A549 (cell line): ENCODE measurements around the gene ARL2. TPM values are rescaled to one million over a fixed set of nuclear protein-coding genes. Genes with fewer than 3 reads are reported as not detected.

Source experiments
- ATAC-seq, 2 experiments: fragments of 200-7000 bp in 1 of 2; fragments of >200 bp in 1 of 2; cut with Nextera tagmentation in 1 of 2; cut with Tn5 transposase in 1 of 2; 3 replicates each; pipeline versions ENCODE4 v1.8.0 to v1.9.1; 2018 to 2020; ENCODE audit warnings: mild to moderate bottlenecking in 1 of 2, moderate library complexity in 1 of 2
- CTCF ChIA-PET: fragments of 300-600 bp; sonication (Branson Sonifier 250); formaldehyde crosslinking; extraction: SDS; loops from one replicate; lab custom pipeline; 2021; ENCODE audit warnings: antibody characterized with exemption, inconsistent platforms; lab: Yijun Ruan, JAX
- POLR2A ChIA-PET: fragments of 350-600 bp; formaldehyde crosslinking; extraction: SDS; loops from one replicate; lab custom pipeline; 2021; ENCODE audit warnings: antibody characterized with exemption, inconsistent platforms; lab: Yijun Ruan, JAX
- DNase-seq, 2 experiments: peaks; one replicate each; pipeline versions ENCODE4 v3.0.0 to v3.0.0-alpha.2; 2011 to 2016; ENCODE audit warnings: low read depth in 1 of 2, low spot score in 1 of 2
- FAIRE-seq: peaks from 2 replicates; lab custom pipeline; 2011; peaks lifted over from hg19 to GRCh38; lab: Jason Lieb, UNC
- H3K27ac ChIP-seq, 2 experiments: fragments of >200 bp; sonication (Bioruptor Twin); formaldehyde crosslinking; 3 replicates each; pipeline ENCODE4 v1.5.1; 2016 to 2017
- H3K4me1 ChIP-seq: fragments of >200 bp; sonication (Bioruptor Twin); formaldehyde crosslinking; 3 replicates; pipeline ENCODE4 v1.6.1; 2016
- H3K4me2 ChIP-seq: fragments of >200 bp; sonication (Bioruptor Twin); formaldehyde crosslinking; 3 replicates; pipeline ENCODE4 v1.6.1; 2016
- H3K4me3 ChIP-seq: fragments of >200 bp; sonication (Bioruptor Twin); formaldehyde crosslinking; 3 replicates; pipeline ENCODE4 v1.5.1; 2016
- H3K9me3 ChIP-seq: fragments of >200 bp; sonication (Bioruptor Twin); formaldehyde crosslinking; 3 replicates; pipeline ENCODE4 v1.6.1; 2016
- ATOH8 ChIP-seq: fragments of 250-450 bp; sonication (Bioruptor Pico); IDR thresholded peaks from 2 replicates; pipeline ENCODE4 v1.5.0; 2020; ENCODE audit warnings: low read depth, mild to moderate bottlenecking, moderate library complexity
- CEBPB ChIP-seq, 2 experiments: fragments of >200 bp in 1 of 2; sonication (Bioruptor Twin) in 1 of 2; formaldehyde crosslinking in 1 of 2; IDR thresholded peaks; 2 replicates each; pipeline ENCODE4 v1.6.1; 2012 to 2016
- CTCF ChIP-seq: fragments of >200 bp; sonication (Bioruptor Twin); formaldehyde crosslinking; IDR thresholded peaks from 3 replicates; pipeline ENCODE4 v1.5.1; 2016
- EHF ChIP-seq: fragments of 250-450 bp; sonication (Bioruptor Pico); IDR thresholded peaks from 2 replicates; pipeline ENCODE4 v1.5.0; 2020; ENCODE audit warnings: mild to moderate bottlenecking
- EHMT2 ChIP-seq: fragments of 200-600 bp; sonication (generic); IDR thresholded peaks from 2 replicates; pipeline ENCODE4 v1.6.1; 2016; ENCODE audit warnings: antibody characterized with exemption, low read depth, mild to moderate bottlenecking, moderate library complexity
- ELK1 ChIP-seq: fragments of 150-350 bp; IDR thresholded peaks from 2 replicates; pipeline ENCODE4 v1.6.1; 2014; ENCODE audit warnings: low read depth, mild to moderate bottlenecking, low read length
- EP300 ChIP-seq, 2 experiments: fragments of >200 bp; sonication (Bioruptor Twin); formaldehyde crosslinking; IDR thresholded peaks; 2 replicates in 1 of 2; 3 replicates in 1 of 2; pipeline ENCODE4 v1.6.1; 2016 to 2017
- ESRRA ChIP-seq: fragments of 150-350 bp; IDR thresholded peaks from 2 replicates; pipeline ENCODE4 v1.6.1; 2014; ENCODE audit warnings: mild to moderate bottlenecking, low read length, borderline replicate concordance
- FOSB ChIP-seq: fragments of 250-450 bp; sonication (Bioruptor Pico); IDR thresholded peaks from 2 replicates; pipeline ENCODE4 v1.5.0; 2020; ENCODE audit warnings: mild to moderate bottlenecking, moderate library complexity
- FOSL2 ChIP-seq, 2 experiments: fragments of 450-650 bp in 1 of 2; fragments of >200 bp in 1 of 2; sonication (Bioruptor Twin) in 1 of 2; formaldehyde crosslinking; IDR thresholded peaks; 2 replicates each; pipeline versions ENCODE4 v1.5.0 to v1.6.1; 2016 to 2020; ENCODE audit warnings: mild to moderate bottlenecking in 1 of 2, moderate library complexity in 1 of 2
- HDAC2 ChIP-seq: fragments of 200-600 bp; sonication (generic); IDR thresholded peaks from 2 replicates; pipeline ENCODE4 v1.6.1; 2016
- HES2 ChIP-seq: fragments of >200 bp; sonication (Bioruptor Twin); formaldehyde crosslinking; IDR thresholded peaks from 2 replicates; pipeline ENCODE4 v1.6.1; 2016
- HMGXB4 ChIP-seq: fragments of 250-450 bp; sonication (Bioruptor Pico); IDR thresholded peaks from 2 replicates; pipeline ENCODE4 v1.5.0; 2021; ENCODE audit warnings: mild to moderate bottlenecking, moderate library complexity, borderline replicate concordance
- JUN ChIP-seq, 2 experiments: fragments of >200 bp; sonication (Bioruptor Twin); formaldehyde crosslinking; IDR thresholded peaks; 2 replicates in 1 of 2; 3 replicates in 1 of 2; pipeline ENCODE4 v1.6.1; 2016 to 2017
- JUNB ChIP-seq: fragments of >200 bp; sonication (Bioruptor Twin); formaldehyde crosslinking; IDR thresholded peaks from 2 replicates; pipeline ENCODE4 v1.6.1; 2016
- MAFK ChIP-seq: fragments of 450-650 bp; IDR thresholded peaks from 2 replicates; pipeline ENCODE4 v1.6.1; 2014; ENCODE audit not compliant: partially characterized antibody
- MAX ChIP-seq: IDR thresholded peaks from 2 replicates; pipeline ENCODE4 v1.6.1; 2012
- RAD21 ChIP-seq, 2 experiments: fragments of >200 bp in 1 of 2; sonication (Bioruptor Twin) in 1 of 2; formaldehyde crosslinking in 1 of 2; IDR thresholded peaks in 1 of 2; conservative IDR thresholded peaks in 1 of 2; 2 replicates in 1 of 2; 3 replicates in 1 of 2; pipeline ENCODE4 v1.6.1; 2012 to 2018; ENCODE audit warnings: inconsistent platforms in 1 of 2
- RARB ChIP-seq: fragments of 250-450 bp; sonication (Bioruptor Pico); IDR thresholded peaks from 2 replicates; pipeline ENCODE4 v1.8.0; 2021; ENCODE audit warnings: mild to moderate bottlenecking, moderate library complexity
- RCOR1 ChIP-seq: fragments of 150-350 bp; IDR thresholded peaks from 2 replicates; pipeline ENCODE4 v1.6.1; 2014; ENCODE audit warnings: antibody characterized with exemption, low read length, low read depth
- SMC3 ChIP-seq: fragments of >200 bp; sonication (Bioruptor Twin); formaldehyde crosslinking; IDR thresholded peaks from 3 replicates; pipeline ENCODE4 v1.6.1; 2018; ENCODE audit warnings: inconsistent platforms
- SREBF2 ChIP-seq: fragments of 450-650 bp; IDR thresholded peaks from 2 replicates; pipeline ENCODE4 v1.6.1; 2014; ENCODE audit warnings: mild to moderate bottlenecking, moderate library complexity
- TP53 ChIP-seq: fragments of 250-450 bp; sonication (Bioruptor Pico); IDR thresholded peaks from 2 replicates; pipeline ENCODE4 v1.5.0; 2021; ENCODE audit warnings: mild to moderate bottlenecking, moderate library complexity
- USF2 ChIP-seq: fragments of 450-650 bp; IDR thresholded peaks from 2 replicates; pipeline ENCODE4 v1.6.1; 2014; ENCODE audit warnings: antibody characterized with exemption
- ZFP36 ChIP-seq: fragments of 450-650 bp; IDR thresholded peaks from 2 replicates; pipeline ENCODE4 v1.6.1; 2014; ENCODE audit warnings: borderline replicate concordance; ENCODE audit not compliant: partially characterized antibody
- WGBS: methylation state at CpG from one replicate; pipeline ENCODE4 v1.1.6; 2017; ENCODE audit errors: missing lambda C conversion rate; 5-methylcytosine and 5-hydroxymethylcytosine counted together
- polyA plus RNA-seq, 4 experiments: library from polyadenylated mRNA; depleted of rRNA in 3 of 4; stranded (reverse); fragments of >200 nt; fragmentation: RNase III in 1 of 4; extraction: RNeasy Plus Mini Kit Qiagen cat#74134 plus additional on column Dnase treatment in 1 of 4; gene quantifications; 2 replicates in 3 of 4; 3 replicates in 1 of 4; pipeline ENCODE4 v1.2.3, GENCODE V29; 2011 to 2017

Gene ARL2
- polyA plus RNA-seq, 2 of the 4 experiments (the other 2 are of a cell fraction), result 129 to 160 TPM

- ChIA-PET CTCF (interaction anchor here (0.6 to 6.4 kb wide), 37 partner anchors 9 to 202 kb away, joined by 3 to 47 read pairs (median 4); partner anchors contain the start of genes ARL2, PPP2R5B and ZNHIT2), POLR2A (interaction anchor here (0.7 to 1.7 kb wide), 4 partner anchors 10 to 149 kb away, joined by 3 to 10 read pairs (median 4); partner anchors contain the start of gene ARL2)
- no peak for TF ChIP-seq ZFP36
- TF ChIP-seq CTCF, result peak; percentile 49; the same call in 2 of the 3 replicates
- no peak for TF ChIP-seq ESRRA
- TF ChIP-seq USF2, result peak; percentile 66
- no peak for TF ChIP-seq ELK1
- no peak for TF ChIP-seq RCOR1
- TF ChIP-seq EP300 (IDR thresholded peaks at IDR 0.05), result no peak
- peak; percentile 45; the same call in 1 of the 2 replicates for TF ChIP-seq MAX
- peak; percentile 64 to 72 for TF ChIP-seq RAD21 (conservative IDR thresholded peaks at IDR 0.05 in 1 of 2, IDR thresholded peaks at IDR 0.05 in 1 of 2)
- no peak for TF ChIP-seq HES2
- TF ChIP-seq JUN (IDR thresholded peaks at IDR 0.05), result no peak
- peak; percentile 59 for TF ChIP-seq SMC3
- no peak for TF ChIP-seq HDAC2
- peak; percentile 76 to 89 for DNase-seq
- H3K4me3 ChIP-seq, result no peak within 1 kb of the TSS
- 44% methylated on average over 8 of the region's 9 CpGs for WGBS
- no peaks in the 10 kb centered on the region for H3K9me3 ChIP-seq
- peak; percentile 90 for ATAC-seq
- peak within 1 kb of the TSS; percentile 63 for H3K4me2 ChIP-seq
- peaks cover 29% of the 10 kb centered on the region for H3K4me1 ChIP-seq
- no peak for FAIRE-seq
- peak within 1 kb of the TSS; percentile 56 to 73 for H3K27ac ChIP-seq
These were observed 17.1 kb upstream of the ARL2 start, which contains the start of gene BATF2 for GRCh38 chr11:64996710-64997380. BATF2 (minus strand) TSS chr11:64996971; CDS start chr11:64996914, 57 bp downstream.

GRCh38 chr11:64998141-64998540 is 15.8 kb upstream of the ARL2 start:
- FAIRE-seq (no peak), ATAC-seq (no peak), DNase-seq (peak in 1 of 2 experiments; percentile 40)
- Histone ChIP-seq H3K4me2 (peak overlapping the region; percentile 63; the same call in 2 of the 3 replicates), H3K27ac (peak overlapping the region in 1 of 2 experiments; percentile 80; a peak in 4 of 6 replicates), H3K4me1 (peaks cover 29% of the 10 kb centered on the region), H3K9me3 (no peaks in the 10 kb centered on the region), H3K4me3 (no peak overlapping the region)
- ChIA-PET POLR2A (interaction anchor here (0.6 to 1.2 kb wide), 3 partner anchors 8 to 102 kb away, joined by 3 to 7 read pairs (median 4); no protein-coding TSS in a partner anchor), CTCF (interaction anchor here (0.7 to 6.4 kb wide), 11 partner anchors 10 to 151 kb away, joined by 3 to 47 read pairs (median 9); partner anchors contain the start of gene ARL2)
- WGBS, result 25% methylated on average over 1 of the region's 1 CpG
- TF ChIP-seq MAX (no peak), ATOH8 (CRISPR knock-in tag) (no peak), TP53 (no peak), JUNB (no peak), EHMT2 (no peak), FOSB (CRISPR knock-in tag) (no peak), EHF (CRISPR knock-in tag) (no peak), RARB (no peak), RCOR1 (no peak), HMGXB4 (no peak), SREBF2 (no peak), MAFK (no peak), FOSL2 (IDR thresholded peaks at IDR 0.05) (no peak), FOSL2 (CRISPR knock-in tag; IDR thresholded peaks at IDR 0.05) (no peak), CEBPB (IDR thresholded peaks at IDR 0.05) (no peak)
